SU-DHL-6 (cell line): ENCODE results near the gene OXSR1.
"Not testable (repeated sequence)": the region's sequence is repeated elsewhere in the genome, so short reads cannot be mapped to it uniquely, and the experiment has no call there.

Source experiments
- H2AFZ ChIP-seq: fragments of 200-600 bp; sonication (generic); 2 replicates; pipeline ENCODE4 v1.6.1; 2014; ENCODE audit warnings: low read depth, mild to moderate bottlenecking, moderate library complexity, mixed read lengths, antibody characterized with exemption, low read length; ENCODE audit not compliant: severe bottlenecking
- H3F3A ChIP-seq: fragments of 200-600 bp; shearing (Covaris generic); 2 replicates; pipeline ENCODE4 v1.6.0; 2016; ENCODE audit warnings: antibody characterized with exemption, mild to moderate bottlenecking; ENCODE audit not compliant: insufficient read depth
- H3K27ac ChIP-seq: fragments of 200-600 bp; sonication (generic); 2 replicates; pipeline ENCODE4 v1.5.1; 2016; ENCODE audit warnings: low read depth, mild to moderate bottlenecking, low read length, moderate library complexity, mixed read lengths
- H3K27me3 ChIP-seq: fragments of 200-600 bp; sonication (generic), shearing (Covaris generic); 2 replicates; pipeline ENCODE4 v1.6.0; 2014; ENCODE audit warnings: mild to moderate bottlenecking, low read length
- H3K36me3 ChIP-seq: fragments of 200-600 bp; sonication (generic); 2 replicates; pipeline ENCODE4 v1.6.1; 2014; ENCODE audit warnings: mild to moderate bottlenecking, low read length, mixed read lengths
- H3K4me2 ChIP-seq: fragments of 300-600, 200-600 bp; shearing (Covaris generic), sonication (generic); 2 replicates; pipeline ENCODE4 v1.6.0; 2014; ENCODE audit warnings: low read length, low read depth, mild to moderate bottlenecking; ENCODE audit not compliant: poor library complexity, severe bottlenecking
- H3K4me3 ChIP-seq: fragments of 200-600 bp; sonication (generic); 2 replicates; pipeline ENCODE4 v1.5.1; 2014; ENCODE audit warnings: antibody characterized with exemption, low read length, mild to moderate bottlenecking, mixed read lengths; ENCODE audit not compliant: insufficient read depth, poor library complexity, severe bottlenecking
- H3K79me2 ChIP-seq: fragments of 200-600 bp; sonication (generic); 2 replicates; pipeline ENCODE4 v1.6.1; 2014; ENCODE audit warnings: mild to moderate bottlenecking, low read length, moderate library complexity; ENCODE audit not compliant: insufficient read depth
- H3K9ac ChIP-seq: fragments of 200-600 bp; sonication (generic); 2 replicates; pipeline ENCODE4 v1.7.0; 2014; ENCODE audit warnings: mild to moderate bottlenecking, low read length
- H3K9me2 ChIP-seq: fragments of 200-600 bp; sonication (generic); replicated peaks from 2 replicates; pipeline ENCODE4 v1.6.1; 2014; ENCODE audit warnings: low read length; ENCODE audit not compliant: insufficient read depth
- H3K9me3 ChIP-seq: fragments of 200-600 bp; sonication (generic); 2 replicates; pipeline ENCODE4 v1.6.1; 2014; ENCODE audit warnings: low read length, mixed read lengths; ENCODE audit not compliant: insufficient read depth
- H4K20me1 ChIP-seq: fragments of 200-600 bp; sonication (generic); 2 replicates; pipeline ENCODE4 v1.6.1; 2014; ENCODE audit warnings: low read depth, mild to moderate bottlenecking, antibody characterized with exemption, low read length, moderate library complexity, mixed read lengths
- EZH2phosphoT487 ChIP-seq: fragments of 200-600 bp; sonication (generic), shearing (Covaris generic); conservative IDR thresholded peaks from 2 replicates; pipeline ENCODE4 v1.6.1; 2018; ENCODE audit warnings: mild to moderate bottlenecking, antibody characterized with exemption, low read length, moderate library complexity, mixed read lengths
- TF ChIP-seq, protein P1 (sequence below): fragments of 200-600 bp; sonication (generic); IDR thresholded peaks from one replicate; pipeline ENCODE4 v1.5.1; 2017; ENCODE audit warnings: antibody characterized with exemption, mild to moderate bottlenecking, low read length, moderate library complexity; ENCODE audit not compliant: insufficient read depth, poor library complexity, severe bottlenecking

The OXSR1 gene

DNA sequence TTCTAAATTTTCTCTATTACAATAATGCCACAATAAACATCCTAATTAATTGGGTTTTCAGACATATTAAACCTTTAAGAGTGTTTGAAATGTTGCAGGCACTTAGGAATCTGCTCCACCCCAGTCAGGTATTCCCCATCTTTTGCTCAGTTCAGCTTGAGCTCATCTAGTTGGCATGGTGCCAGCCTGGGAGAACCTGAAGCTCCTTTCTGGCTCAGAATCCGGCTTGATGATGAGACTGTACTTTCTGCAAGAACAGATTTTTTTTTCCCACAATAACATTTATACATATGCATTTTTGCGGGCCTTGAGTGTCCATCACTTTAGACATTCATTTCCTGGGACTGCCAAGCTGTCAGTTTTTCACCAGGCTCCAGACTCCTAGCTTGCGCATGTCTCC lies 7.7 kb upstream of the OXSR1 start:
- H3K27me3 ChIP-seq, result no peaks in the 10 kb centered on the region
- H4K20me1 ChIP-seq, result no peaks in the 10 kb centered on the region
- no peaks in the 10 kb centered on the region for H3K9me3 ChIP-seq
- no peaks in the 10 kb centered on the region for H3K79me2 ChIP-seq
- H3F3A ChIP-seq, result 0 out of 2 replicates have a peak, but pooled peaks cover under 1% of the 10 kb centered on the region
- H2AFZ ChIP-seq, result no peak overlapping the region
- H3K9ac ChIP-seq, result no peak overlapping the region
- H3K36me3 ChIP-seq, result no peaks in the 10 kb centered on the region
- TF ChIP-seq EZH2phosphoT487, result no peak
- TF ChIP-seq, protein P1, sequence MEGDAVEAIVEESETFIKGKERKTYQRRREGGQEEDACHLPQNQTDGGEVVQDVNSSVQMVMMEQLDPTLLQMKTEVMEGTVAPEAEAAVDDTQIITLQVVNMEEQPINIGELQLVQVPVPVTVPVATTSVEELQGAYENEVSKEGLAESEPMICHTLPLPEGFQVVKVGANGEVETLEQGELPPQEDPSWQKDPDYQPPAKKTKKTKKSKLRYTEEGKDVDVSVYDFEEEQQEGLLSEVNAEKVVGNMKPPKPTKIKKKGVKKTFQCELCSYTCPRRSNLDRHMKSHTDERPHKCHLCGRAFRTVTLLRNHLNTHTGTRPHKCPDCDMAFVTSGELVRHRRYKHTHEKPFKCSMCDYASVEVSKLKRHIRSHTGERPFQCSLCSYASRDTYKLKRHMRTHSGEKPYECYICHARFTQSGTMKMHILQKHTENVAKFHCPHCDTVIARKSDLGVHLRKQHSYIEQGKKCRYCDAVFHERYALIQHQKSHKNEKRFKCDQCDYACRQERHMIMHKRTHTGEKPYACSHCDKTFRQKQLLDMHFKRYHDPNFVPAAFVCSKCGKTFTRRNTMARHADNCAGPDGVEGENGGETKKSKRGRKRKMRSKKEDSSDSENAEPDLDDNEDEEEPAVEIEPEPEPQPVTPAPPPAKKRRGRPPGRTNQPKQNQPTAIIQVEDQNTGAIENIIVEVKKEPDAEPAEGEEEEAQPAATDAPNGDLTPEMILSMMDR, result no peak
- no peak overlapping the region for H3K27ac ChIP-seq
- no peak overlapping the region for H3K4me3 ChIP-seq
- H3K4me2 ChIP-seq, result no peak overlapping the region
- no peaks in the 10 kb centered on the region for H3K9me2 ChIP-seq

DNA sequence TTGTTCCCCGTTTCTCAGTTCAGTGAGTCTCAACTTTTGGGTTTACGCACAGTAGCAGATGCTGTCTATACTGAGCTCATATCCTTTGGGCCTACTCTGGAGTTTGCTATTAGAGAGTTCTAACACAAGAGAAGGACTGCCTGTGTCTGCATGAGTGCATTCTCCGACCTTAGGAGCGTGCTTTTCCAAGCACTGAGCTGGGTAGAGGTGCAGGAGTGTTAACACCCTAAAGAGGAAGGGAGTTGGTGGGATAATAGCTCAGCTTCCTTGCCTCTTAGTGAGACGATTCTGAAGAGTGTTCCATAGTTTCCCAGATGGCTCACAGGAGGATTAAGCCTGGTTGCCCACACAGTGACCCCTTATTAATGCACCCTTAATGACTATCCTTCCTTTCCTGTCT lies 6.9 kb upstream of the OXSR1 start:
- Histone ChIP-seq H3K9me3 (no peaks in the 10 kb centered on the region), H3F3A (peaks cover 8% of the 10 kb centered on the region), H3K79me2 (no peaks in the 10 kb centered on the region), H3K9me2 (no peaks in the 10 kb centered on the region), H3K27me3 (no peaks in the 10 kb centered on the region), H3K36me3 (no peaks in the 10 kb centered on the region), H3K4me3 (no peak overlapping the region), H3K4me2 (no peak overlapping the region), H4K20me1 (no peaks in the 10 kb centered on the region), H3K9ac (no peak overlapping the region), H3K27ac (no peak overlapping the region), H2AFZ (no peak overlapping the region)
- TF ChIP-seq, protein P1, result no peak
- TF ChIP-seq EZH2phosphoT487, result no peak

DNA sequence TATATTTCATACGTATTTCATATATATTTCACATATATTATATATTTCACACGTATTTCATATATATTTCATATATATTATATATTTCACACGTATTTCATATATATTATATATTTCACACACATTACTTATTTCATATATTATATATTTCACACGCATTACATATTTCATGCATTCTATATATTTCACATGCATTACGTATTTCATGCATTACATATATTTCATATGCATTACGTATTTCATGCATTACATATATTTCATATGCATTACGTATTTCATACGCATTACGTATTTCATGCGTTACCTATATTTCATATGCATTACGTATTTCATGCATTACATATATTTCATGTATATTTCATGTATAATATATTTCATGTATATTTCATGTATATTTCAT lies 4.6 kb upstream of the OXSR1 start:
- H3K27ac ChIP-seq, H3K79me2 ChIP-seq, H3K9me2 ChIP-seq, H4K20me1 ChIP-seq, H3K27me3 ChIP-seq, H3K4me3 ChIP-seq, H3K36me3 ChIP-seq, H3K4me2 ChIP-seq, H3K9me3 ChIP-seq, H2AFZ ChIP-seq, H3K9ac ChIP-seq: not testable (repeated sequence)
- peaks cover 13% of the 10 kb centered on the region for H3F3A ChIP-seq

DNA sequence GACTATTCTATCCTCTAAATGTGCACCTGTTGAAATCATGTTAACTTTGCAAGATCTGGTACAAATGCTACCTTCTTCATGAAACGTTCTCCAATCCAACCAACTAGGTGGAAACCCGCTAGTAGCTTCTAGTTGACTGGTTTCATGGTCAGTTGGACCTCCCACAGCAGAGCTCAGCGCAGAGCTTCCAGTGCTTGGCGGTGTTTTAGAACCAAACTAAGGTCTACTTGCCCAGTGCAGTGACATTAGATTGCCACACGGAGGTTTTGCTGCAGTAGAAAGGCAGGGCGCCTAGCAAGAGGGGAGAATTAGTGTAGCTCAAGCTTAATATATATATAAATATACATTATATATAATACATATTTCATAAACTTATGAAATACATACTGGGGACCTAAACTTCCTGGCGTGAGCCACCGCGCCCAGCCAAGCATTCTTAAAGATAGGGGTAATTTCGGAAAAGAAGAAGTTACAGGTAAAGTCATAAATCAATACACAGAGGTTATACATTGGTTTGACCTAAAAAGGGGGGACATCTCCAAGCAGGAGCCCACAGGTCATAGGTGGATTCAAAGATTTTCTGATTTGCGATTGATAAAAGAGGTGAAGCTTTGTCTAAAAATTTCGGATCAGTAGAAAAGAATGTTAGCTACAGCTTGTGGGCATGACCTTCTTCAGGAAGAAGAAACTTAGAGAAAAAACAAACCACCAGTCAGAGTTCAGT lies 2.1 kb upstream of the OXSR1 start:
- peaks cover 2% of the 10 kb centered on the region for H4K20me1 ChIP-seq
- no peak overlapping the region for H3K27ac ChIP-seq
- H3K4me3 ChIP-seq, result no peak overlapping the region
- H3F3A ChIP-seq, result peaks cover 16% of the 10 kb centered on the region
- H3K4me2 ChIP-seq, result no peak overlapping the region
- TF ChIP-seq EZH2phosphoT487, result no peak
- TF ChIP-seq, protein P1, result no peak
- no peaks in the 10 kb centered on the region for H3K27me3 ChIP-seq
- H3K79me2 ChIP-seq, result peaks cover 27% of the 10 kb centered on the region
- H3K36me3 ChIP-seq, result no peaks in the 10 kb centered on the region
- no peak overlapping the region for H3K9ac ChIP-seq
- H3K9me3 ChIP-seq, result no peaks in the 10 kb centered on the region
- no peak overlapping the region for H2AFZ ChIP-seq
- no peaks in the 10 kb centered on the region for H3K9me2 ChIP-seq
